Activated T-cell treated with anti-CD3 and anti-CD28 coated beads for 4 hours (primary cell): Measurements from ENCODE around the gene SLC25A26.

Experiments used
- DNase-seq: peaks from one replicate; pipeline ENCODE4 v3.0.0-alpha.2; 2020

SLC25A26 gene

GRCh38 chr3:66336333-66336766 is 115.5 kb downstream of the SLC25A26 start:
- DNase-seq = no peak

DNA sequence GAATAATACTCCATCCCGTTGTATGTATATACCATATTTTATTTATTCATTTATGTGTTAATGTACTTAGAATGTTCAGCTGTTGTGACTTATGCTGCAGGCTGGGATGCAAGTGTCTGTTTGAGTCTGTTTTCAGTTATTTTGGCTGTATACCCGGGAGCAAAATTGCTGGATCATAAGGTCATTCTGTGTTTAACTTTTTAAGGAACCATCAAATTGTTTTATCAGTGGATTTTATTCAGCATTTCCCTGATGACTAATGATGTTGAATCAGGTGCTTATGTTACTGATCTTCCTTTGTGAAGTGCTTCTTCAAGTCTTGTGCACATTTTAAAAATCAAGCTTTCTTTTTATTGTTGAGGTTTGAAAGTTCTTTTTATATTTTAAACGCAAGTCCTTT is 118.1 kb downstream of the SLC25A26 start:
- no peak for DNase-seq

DNA sequence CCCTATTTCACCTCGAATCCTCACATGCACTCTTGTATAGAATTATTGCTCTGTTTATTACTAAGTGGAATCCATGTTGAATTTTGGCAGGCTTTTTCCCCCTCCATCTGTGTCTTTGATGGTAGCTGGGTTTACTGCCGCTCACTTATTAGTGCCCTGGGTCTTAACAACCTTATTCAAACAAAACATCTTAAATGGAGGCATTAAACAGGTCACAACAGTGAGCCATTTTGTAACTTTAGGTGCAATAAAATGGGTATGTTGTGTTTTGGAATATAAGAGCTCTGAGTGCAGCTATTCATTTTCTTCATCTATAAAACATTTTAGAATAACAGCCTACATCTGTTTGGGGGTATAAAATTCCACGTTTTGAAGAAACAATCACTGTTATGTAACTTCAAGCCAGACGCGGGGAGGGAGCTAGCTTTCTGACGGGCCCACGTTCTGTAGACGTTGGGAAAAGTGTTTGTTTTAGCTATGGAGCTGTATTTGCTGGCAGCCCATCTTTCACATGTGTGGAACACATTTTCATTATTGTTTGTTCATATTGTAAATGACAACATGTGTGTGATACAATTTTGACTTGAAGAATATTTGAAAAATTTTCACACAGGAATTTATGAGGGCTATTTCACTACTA is 122.0 kb downstream of the SLC25A26 start:
- no peak for DNase-seq

GRCh38 chr3:66344391-66344811 is 123.6 kb downstream of the SLC25A26 start:
- DNase-seq = no peak

GRCh38 chr3:66344848-66345578 is 124.2 kb downstream of the SLC25A26 start:
- no peak for DNase-seq

- no peak for DNase-seq
Observed at GRCh38 chr3:66348704-66349103, 127.9 kb downstream of the SLC25A26 start.

- DNase-seq = no peak
Observed at GRCh38 chr3:66350601-66351000, 129.8 kb downstream of the SLC25A26 start.

- no peak for DNase-seq
Observed at GRCh38 chr3:66353039-66353438, 132.2 kb downstream of the SLC25A26 start.

DNA sequence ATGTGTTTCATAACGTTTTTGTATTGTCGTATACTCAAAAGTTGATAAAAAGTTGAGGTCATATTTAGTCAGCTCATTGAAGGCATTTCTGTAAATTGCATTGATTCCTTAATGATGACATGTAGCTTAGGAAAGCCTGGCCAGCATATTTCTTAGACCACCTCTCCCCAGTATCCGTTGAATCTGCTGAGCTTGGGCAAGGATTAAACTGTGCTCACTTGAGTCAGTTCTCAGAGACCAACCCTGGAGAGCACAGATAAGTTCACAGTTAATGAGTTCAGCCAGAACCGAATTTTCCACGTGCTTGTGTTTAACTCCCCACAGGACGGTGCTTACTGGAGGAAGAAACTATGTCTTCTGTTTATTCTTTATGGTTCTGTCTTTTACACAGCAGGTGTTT is 132.7 kb downstream of the SLC25A26 start:
- DNase-seq = no peak

GRCh38 chr3:66354001-66354400 is 133.2 kb downstream of the SLC25A26 start:
- no peak for DNase-seq

DNA sequence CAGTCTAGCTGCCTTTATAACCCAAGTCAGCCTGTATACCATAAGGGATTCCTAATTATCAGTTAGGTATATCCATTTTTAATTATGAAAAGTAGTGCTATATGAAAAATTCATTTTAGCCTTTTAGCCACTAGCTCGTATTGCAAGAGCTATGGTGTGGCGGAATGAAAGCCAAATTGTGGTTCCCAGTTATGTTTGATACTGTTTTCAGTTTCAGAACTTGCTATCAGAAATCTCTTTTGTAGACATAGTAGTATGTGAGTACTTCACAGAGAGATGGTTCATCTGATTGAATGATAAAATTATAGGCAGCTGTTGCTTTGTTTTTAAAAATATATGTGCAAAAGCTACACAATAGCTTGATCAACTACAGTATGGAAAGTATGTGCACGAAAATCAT is 134.6 kb downstream of the SLC25A26 start:
- no peak for DNase-seq

DNA sequence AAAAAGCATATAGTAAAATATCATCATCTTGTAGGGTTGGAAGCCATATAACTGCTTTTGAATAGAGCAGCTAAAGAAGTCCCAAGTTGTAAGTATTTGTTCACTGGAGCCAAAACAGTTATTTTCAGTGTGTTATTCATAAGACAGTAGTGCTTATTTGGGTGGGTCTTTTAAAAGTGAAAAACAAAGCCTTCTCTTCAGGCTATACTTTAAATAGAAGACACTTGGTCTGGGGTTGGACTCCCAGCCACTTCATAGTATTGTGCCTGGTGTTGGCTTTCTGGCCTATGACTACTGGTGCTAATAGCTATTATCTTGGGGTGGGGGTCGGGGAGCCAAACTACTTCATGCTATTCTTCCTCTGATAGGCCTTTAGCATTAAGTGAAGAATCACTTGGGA is 135.2 kb downstream of the SLC25A26 start:
- DNase-seq = no peak

- no peak for DNase-seq
Observed at GRCh38 chr3:66361356-66361755, 140.6 kb downstream of the SLC25A26 start.

- no peak for DNase-seq
Observed at GRCh38 chr3:66362541-66362941, 141.7 kb downstream of the SLC25A26 start.

DNA sequence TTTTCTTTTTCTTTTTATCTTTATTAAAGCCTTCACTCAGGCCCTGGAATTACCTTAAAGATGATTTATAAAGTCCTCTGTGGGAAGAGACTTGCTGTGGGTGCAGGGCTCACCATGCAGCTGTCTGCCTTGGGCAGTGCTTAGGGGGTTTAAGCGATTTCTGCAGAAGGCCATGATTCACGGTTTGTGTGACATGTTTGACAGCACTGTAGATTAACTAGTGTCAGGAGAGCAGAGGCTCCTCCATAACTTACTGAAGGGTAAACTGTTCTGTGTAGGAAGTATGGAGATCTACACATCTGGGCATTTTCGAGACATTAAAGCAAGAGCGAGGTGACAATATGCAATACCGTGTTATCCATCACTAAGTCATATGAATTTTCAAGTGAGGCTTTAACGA is 142.3 kb downstream of the SLC25A26 start:
- no peak for DNase-seq

DNA sequence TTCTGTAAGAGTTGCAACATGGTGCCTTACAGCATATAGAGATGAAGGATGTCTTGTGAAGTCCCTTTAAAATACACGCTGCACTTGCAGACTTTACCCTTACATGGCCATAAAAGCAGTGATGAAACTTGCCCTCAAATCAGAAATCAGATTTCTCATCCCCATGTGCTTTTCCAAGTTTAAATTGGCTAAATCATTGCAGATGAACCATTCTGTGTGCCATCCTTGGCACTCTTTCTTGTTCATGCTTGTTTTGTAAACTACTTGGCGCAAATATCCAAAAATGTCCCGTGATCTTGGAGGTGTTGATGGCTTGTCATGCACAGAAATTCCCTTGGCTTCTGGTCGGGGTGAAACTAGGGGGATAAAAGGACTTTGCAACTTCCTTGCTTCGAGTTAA is 144.3 kb downstream of the SLC25A26 start:
- DNase-seq = no peak

GRCh38 chr3:66366747-66367146 is 145.9 kb downstream of the SLC25A26 start:
- DNase-seq = no peak

DNA sequence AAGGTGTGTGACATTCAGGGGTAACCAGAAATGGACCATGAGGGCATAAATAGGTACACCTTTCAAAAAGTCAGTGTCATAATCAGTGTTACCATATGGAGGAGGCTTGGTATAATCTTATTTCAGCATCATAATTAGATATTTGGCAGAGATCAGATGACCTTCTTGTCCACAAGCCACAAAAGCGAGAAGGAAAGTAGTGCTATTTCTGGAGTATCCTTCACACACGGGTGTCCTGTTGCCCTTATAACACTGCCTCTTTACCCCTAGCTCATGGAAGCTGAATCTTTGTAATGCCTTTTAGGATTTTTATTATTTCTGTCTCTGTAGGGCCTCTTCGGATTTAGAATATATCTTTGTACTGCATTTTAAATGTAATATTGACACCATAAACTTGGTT is 147.2 kb downstream of the SLC25A26 start:
- no peak for DNase-seq

GRCh38 chr3:66370179-66370578 is 149.4 kb downstream of the SLC25A26 start:
- no peak for DNase-seq

- DNase-seq = no peak
Observed at GRCh38 chr3:66371432-66371831, 150.6 kb downstream of the SLC25A26 start.

GRCh38 chr3:66372681-66373350 is 152.0 kb downstream of the SLC25A26 start:
- DNase-seq = no peak

DNA sequence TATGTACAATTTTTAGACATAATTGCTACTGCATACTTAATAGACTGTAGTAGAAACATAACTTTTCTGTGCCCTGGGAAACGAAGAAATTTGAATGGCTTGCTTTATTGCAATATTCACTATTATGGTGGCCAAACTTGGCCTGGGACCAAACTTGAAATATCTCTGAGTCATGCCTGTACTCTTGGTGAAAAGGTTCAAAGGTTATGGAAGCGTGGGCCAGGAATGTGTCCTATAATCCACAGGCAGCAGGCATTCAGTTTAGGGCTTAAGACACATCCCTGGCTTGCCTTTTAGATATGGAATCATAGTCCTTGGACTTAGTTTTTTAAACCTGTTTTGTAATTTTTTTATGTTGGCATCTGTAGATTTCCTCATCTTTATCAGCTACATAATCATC is 155.8 kb downstream of the SLC25A26 start:
- DNase-seq = no peak

DNA sequence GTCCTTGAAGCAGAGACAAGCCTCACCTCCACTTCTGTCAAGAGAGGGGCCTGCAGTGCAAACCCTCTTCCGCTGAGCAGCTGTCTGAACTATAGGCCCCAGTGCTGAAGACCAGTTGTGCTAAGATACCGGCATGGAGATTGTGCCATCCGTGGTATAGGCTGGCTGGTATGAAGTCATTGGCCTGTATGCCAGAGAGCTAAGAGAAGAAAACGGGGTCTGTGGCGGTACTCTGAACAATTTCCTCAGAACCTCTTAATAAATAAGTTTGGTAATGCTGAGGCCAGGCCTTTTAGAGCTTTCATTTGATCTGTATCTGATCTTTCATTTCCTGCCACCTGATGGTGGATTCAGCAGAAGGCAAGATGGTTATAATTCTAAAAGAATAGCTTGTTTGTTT is 157.0 kb downstream of the SLC25A26 start:
- no peak for DNase-seq

DNA sequence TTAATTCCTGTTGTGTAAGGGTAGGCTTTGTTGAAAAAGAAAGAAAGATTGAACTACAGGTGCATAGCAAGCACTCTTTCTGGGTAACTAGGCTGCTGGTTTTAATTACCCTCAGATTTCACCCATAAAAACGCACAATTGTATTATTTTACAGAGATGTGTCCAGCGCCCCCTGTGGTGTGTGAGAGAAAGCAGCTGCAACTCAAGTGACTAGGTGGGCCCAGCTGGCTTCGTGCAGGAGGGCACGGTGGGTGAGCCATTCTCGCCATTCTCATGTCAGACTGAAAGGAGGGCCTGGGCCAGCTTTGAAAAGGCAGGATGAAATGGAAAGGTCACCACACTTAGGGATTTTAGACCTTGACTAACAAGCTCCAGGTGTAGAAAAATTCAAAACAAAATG is 157.5 kb downstream of the SLC25A26 start:
- DNase-seq = no peak
